ENCODE measurements around the gene ALOX15B.

DNA sequence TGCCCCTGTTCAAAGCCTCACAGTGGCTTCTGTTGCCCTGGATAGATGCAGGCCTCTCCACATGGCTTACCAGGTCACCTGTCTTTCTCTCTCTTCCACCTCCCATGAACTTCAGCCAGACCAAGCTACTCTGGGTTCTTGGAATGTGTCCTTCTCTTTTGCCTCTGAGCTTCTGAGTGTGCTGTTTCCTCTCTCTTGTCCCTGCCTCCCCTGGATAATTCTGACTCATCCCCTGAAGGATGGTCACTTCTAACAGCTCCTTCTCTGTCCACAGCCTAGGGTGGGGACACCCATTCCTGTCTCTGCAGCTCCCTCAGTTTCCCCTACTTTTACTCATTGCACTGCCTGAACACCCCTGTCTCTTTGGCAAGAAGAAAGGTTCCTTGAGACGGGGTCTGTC lies 33.5 kb upstream of the ALOX15B start:
- TF ChIP-seq, protein P1, sequence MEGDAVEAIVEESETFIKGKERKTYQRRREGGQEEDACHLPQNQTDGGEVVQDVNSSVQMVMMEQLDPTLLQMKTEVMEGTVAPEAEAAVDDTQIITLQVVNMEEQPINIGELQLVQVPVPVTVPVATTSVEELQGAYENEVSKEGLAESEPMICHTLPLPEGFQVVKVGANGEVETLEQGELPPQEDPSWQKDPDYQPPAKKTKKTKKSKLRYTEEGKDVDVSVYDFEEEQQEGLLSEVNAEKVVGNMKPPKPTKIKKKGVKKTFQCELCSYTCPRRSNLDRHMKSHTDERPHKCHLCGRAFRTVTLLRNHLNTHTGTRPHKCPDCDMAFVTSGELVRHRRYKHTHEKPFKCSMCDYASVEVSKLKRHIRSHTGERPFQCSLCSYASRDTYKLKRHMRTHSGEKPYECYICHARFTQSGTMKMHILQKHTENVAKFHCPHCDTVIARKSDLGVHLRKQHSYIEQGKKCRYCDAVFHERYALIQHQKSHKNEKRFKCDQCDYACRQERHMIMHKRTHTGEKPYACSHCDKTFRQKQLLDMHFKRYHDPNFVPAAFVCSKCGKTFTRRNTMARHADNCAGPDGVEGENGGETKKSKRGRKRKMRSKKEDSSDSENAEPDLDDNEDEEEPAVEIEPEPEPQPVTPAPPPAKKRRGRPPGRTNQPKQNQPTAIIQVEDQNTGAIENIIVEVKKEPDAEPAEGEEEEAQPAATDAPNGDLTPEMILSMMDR (IDR thresholded peaks at IDR 0.05; ENCODE audit: insufficient read depth, low read depth, low read length): no peak
- no peak for TF ChIP-seq EZH2 (IDR thresholded peaks at IDR 0.05; ENCODE audit: insufficient read depth, low read length)

Measured in astrocyte (in vitro differentiated cells and primary cell).